SKM-1 treated with dmso at 0.1 percent for 144 hours (cell line): ENCODE results near the gene RBBP6.
"Not testable (repeated sequence)": the region's sequence is repeated elsewhere in the genome, so short reads cannot be mapped to it uniquely, and the experiment has no call there.

ENCODE experiments used
- DNase-seq: peaks from one replicate; lab custom pipeline; 2025; ENCODE audit not compliant: unreplicated experiment; lab: John Stamatoyannopoulos, UW

RBBP6 gene, protein sequence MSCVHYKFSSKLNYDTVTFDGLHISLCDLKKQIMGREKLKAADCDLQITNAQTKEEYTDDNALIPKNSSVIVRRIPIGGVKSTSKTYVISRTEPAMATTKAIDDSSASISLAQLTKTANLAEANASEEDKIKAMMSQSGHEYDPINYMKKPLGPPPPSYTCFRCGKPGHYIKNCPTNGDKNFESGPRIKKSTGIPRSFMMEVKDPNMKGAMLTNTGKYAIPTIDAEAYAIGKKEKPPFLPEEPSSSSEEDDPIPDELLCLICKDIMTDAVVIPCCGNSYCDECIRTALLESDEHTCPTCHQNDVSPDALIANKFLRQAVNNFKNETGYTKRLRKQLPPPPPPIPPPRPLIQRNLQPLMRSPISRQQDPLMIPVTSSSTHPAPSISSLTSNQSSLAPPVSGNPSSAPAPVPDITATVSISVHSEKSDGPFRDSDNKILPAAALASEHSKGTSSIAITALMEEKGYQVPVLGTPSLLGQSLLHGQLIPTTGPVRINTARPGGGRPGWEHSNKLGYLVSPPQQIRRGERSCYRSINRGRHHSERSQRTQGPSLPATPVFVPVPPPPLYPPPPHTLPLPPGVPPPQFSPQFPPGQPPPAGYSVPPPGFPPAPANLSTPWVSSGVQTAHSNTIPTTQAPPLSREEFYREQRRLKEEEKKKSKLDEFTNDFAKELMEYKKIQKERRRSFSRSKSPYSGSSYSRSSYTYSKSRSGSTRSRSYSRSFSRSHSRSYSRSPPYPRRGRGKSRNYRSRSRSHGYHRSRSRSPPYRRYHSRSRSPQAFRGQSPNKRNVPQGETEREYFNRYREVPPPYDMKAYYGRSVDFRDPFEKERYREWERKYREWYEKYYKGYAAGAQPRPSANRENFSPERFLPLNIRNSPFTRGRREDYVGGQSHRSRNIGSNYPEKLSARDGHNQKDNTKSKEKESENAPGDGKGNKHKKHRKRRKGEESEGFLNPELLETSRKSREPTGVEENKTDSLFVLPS (N-terminal part only)

GRCh38 chr16:24539295-24539849 lies at the start of gene RBBP6:
Gene RBBP6, plus strand, starts transcription at chr16:24539566. Its CDS starts 1,061 bp downstream, at chr16:24540627.
- peak; percentile 92 for DNase-seq

DNA sequence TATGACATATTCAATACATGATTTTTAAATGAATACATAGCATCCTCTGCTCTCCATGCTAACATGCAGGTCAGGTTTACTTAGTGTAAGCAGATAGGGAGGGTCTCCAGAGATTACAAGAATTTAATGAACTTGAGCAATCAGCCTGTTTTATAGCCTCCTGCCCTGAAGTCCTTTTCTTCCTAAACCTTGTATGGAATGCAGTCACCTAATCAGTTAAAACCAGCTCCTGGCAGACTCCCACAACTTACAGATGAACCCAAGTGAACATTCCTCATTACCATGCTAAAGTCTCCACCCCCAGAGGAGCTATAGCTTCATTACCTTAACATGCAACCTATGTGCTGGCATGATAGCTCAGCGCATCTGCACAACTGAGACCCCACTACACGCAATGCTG lies 48.5 kb upstream of the RBBP6 start:
- no peak for DNase-seq

DNA sequence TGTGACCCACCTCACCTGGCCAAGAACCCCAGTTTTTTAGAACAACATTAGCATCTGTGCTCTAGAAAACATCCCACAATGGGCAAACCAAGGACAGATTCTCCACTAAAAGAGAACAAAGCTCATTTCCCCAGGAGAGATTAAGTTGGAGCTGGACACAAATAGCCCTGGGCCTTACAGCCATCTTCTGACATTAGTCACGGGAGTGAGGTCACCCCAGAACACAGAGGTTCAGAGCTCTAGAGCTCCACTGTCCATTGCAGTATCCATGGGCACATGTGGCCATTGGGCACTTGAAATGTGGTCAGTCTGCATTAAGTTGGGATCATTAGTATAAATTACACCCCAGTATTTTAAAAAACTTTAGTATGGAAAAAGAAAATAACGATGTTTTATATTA lies 47.6 kb upstream of the RBBP6 start:
- no peak for DNase-seq

DNA sequence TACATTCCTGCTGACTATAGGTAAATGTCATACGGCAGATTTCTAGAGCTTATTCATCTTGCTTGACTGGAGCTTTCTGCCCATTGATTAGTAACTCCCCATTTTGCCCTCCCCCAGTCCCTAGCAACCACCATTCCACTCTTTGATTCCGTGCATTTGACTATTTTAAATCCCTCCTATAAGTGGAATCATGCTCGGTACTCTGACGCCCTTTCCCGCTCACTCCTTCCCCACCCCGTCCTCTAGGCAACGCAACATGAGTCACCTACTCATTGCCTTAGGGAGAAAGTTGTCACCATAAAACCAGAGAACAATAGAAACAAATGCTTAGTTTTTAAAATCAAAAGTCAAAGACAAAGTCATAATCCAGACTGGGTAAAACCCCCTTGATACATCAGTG lies 45.5 kb upstream of the RBBP6 start:
- no peak for DNase-seq

- DNase-seq = not testable (repeated sequence)
Observed at GRCh38 chr16:24495207-24495606, 44.2 kb upstream of the RBBP6 start.

DNA sequence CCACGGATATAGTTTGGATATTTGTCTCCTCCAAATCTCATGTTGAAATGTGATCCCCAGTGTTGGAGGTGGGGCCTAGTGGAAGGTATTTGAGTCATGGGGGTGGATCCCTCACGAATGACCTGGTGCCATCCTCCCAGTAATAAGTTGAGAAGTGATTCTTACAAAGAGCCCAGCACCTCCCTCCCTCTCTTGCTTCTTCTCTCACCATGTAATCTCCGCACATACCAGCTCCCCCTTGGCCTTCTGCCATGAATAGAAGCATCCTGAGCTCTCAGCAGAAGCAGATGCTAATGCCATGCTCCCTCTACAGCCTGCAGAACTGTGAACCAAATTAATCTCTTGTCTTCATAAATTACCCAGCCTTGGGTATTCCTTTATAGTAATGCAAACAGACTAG lies 41.9 kb upstream of the RBBP6 start:
- DNase-seq = no peak

DNA sequence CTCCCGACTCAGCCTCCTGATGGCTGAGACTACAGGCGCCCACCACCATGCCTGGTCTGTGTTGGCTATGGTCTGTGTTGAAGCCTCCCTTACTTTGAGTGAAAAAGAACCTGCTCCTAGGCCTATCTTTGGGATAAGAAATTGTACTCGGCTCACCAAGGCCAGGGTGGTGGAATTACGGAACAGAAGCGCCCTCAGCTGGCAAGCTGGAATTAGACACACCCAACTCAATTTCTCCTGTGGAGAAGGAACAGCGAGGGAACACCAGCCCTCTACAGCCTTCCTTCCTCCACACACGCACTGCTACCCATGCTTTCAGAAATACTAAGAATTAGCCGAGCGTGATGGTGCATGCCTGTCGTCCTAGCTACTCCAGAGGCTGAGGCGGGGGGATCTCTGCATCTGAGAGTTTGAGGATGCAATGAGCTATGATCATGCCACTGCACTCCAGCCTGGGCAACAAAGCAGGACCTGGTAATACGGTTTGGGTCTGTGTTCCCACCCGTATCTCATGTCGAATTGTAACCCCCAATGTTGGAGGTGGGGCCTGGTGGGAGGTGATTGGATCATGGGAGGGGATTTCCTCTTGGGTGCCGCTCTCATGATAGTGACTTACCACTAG lies 40.1 kb upstream of the RBBP6 start:
- DNase-seq = peak; percentile 34

- DNase-seq = peak; percentile 36
Observed at GRCh38 chr16:24504472-24505345, 34.7 kb upstream of the RBBP6 start.

DNA sequence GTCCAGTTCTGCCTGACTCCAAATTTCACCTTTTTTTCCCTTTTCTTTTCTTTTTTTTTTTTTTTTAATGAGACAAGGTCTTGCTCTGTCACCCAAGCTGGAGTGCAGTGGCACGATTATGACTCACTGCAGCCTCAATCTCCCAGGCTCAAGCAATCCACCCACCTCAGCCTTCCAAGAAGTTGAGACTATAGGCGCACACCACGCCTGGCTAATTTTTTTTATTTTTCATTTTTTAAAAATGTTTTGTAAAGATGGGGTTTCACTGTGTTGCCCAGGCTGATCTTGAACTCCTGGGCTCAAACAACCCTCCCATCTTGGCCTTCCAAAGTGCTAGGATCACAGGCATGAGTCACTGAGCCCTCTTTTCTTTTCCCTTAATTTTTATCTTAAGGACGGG lies 33.4 kb upstream of the RBBP6 start:
- DNase-seq = no peak

GRCh38 chr16:24507959-24508480 lies 31.3 kb upstream of the RBBP6 start:
- no peak for DNase-seq

DNA sequence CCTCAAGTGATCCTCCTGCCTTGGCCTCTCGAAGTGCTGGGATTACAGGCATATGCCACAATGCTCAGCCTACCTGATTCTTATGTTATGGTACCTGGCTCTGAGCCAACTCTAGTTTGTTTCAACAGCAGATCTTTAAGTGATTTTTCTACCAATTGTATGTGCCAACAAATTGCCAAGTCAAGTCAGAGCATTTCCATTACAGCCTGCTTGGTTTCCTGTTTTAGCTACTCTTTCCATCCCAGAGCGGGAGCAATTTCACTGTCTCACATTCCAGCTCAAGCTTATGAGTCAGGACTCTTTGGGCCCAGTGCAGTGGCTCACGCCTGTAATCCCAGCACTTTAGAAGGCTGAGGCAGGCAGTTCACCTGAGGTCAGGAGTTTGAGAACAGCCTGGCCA lies 30.8 kb upstream of the RBBP6 start:
- DNase-seq = no peak

DNA sequence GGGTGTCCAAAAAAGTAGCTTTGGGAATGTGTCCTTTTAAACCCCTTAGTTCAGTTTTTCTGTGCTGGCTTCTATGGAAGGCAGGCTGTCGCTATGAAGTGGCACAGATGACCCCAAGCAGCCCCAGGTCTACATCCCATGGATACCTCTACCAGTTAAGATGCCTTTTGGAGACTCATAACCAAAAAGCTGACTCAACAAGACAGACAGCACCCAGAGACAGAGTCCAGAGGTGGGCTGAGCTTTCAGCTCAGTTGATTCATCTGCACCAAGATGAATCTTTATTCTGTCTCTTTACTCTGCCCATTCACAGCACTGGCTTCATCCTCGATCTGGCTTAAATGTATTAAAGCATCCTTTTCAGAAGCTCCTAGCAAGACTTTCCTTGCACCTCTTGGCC lies 29.8 kb upstream of the RBBP6 start:
- DNase-seq = no peak

DNA sequence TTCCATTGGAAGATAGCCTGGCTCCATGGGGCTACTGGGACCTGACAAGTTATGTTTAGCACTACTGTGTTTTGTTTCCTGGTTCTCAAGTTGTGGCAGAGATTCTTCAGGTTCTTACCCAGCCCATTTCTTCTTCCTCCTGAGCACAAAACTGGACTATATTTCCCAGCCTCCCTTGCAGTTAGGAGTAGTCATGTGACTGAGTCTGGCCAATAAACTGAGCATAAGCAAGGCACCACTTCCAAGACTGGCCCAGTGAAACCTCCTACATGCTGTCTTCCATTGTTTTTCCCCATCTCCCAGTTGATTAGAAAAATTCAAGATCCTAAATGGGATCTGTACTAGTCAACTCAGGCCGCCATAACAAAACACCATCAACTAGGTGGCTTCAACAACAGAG lies 28.2 kb upstream of the RBBP6 start:
- no peak for DNase-seq

DNA sequence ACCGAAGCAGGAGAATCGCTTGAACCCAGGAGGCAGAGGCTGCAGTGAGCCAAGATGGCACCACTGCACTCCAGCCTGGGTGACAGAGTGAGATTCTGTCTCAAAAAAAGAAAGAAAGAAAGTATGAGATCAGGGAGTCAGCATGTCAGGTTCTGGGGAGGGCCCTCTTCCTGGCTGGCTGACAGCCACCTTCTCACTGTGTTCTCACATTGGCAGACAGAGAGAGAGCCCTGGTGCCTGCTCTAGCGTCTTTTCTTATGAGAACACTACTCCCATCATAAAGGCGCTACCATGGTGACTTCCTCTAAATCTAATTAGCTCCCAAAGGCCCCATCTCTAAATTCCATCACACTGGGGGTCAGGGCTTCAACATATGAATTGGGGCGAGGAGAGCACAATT lies 27.6 kb upstream of the RBBP6 start:
- DNase-seq = no peak

DNA sequence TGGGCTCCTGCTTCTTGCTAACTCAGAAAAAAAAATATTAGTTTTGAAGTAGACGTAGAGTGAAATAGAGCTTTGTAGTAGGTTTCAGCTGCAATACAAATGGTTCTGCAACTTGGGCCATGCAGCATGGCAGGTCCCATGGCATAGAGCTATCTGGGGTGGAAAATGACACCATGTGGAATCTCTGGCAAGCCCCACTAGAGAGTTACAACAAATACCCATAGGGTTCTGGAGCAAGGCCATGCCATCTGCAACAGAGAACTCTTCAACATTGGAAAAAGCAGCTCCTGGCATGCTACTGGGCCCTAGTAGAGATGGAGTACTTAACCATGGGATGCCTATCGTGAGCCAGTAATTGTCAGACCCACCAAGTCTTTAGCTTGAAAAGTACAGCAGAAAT lies 25.3 kb upstream of the RBBP6 start:
- no peak for DNase-seq

GRCh38 chr16:24515186-24515585 lies 24.2 kb upstream of the RBBP6 start:
- DNase-seq = no peak

- DNase-seq = peak; percentile 48
Observed at GRCh38 chr16:24516900-24517669, 22.3 kb upstream of the RBBP6 start.

DNA sequence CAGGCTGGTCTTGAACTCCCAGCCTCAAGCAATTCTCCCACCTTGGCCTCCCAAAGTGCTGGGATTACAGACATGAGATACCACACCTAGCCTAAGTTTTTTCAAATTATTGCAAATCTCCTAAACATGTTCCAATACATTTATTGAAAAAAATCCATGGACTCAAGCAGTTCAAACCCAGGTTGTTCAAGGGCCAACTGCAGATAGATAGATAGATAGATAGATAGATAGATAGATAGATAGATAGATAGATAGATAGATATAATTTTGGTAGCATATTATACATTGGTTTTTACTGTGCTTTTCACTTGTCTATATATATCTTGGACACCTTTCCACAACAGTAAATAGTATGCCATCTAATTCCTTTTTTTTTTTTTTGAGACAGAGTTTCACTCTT lies 20.9 kb upstream of the RBBP6 start:
- DNase-seq = no peak

GRCh38 chr16:24520983-24521382 lies 18.4 kb upstream of the RBBP6 start:
- no peak for DNase-seq
